Keratinocyte (primary cell): ENCODE results near the gene INPP5A. TPM values are rescaled to one million over a fixed set of nuclear protein-coding genes. Genes with fewer than 3 reads are reported as not detected.

Experiments
- DNase-seq: peaks from one replicate; pipeline ENCODE4 v3.0.0-alpha.2; 2011; ENCODE audit warnings: low read depth, missing footprints, low spot score
- FAIRE-seq: peaks from 2 replicates; lab custom pipeline; 2011; peaks lifted over from hg19 to GRCh38; lab: Jason Lieb, UNC
- H2AFZ ChIP-seq: 2 replicates; pipeline ENCODE4 v1.6.0; 2012; ENCODE audit warnings: low read length, control low read depth, inconsistent platforms; ENCODE audit not compliant: control insufficient read depth
- H3K27ac ChIP-seq: 2 replicates; pipeline ENCODE4 v1.5.1; 2011; ENCODE audit warnings: low read length; ENCODE audit not compliant: control insufficient read depth, insufficient read depth
- H3K27me3 ChIP-seq: 3 replicates; pipeline ENCODE4 v1.6.0; 2011; ENCODE audit warnings: low read length; ENCODE audit not compliant: control insufficient read depth, insufficient read depth; ENCODE audit errors: extremely low read depth
- H3K36me3 ChIP-seq, 2 experiments: 2 replicates in 1 of 2; 3 replicates in 1 of 2; pipeline ENCODE4 v1.5.1; 2011; ENCODE audit warnings: low read length in 2 of 2, mild to moderate bottlenecking in 1 of 2; ENCODE audit not compliant: control insufficient read depth in 2 of 2, insufficient read depth in 2 of 2; ENCODE audit errors: extremely low read depth in 1 of 2
- H3K4me1 ChIP-seq: 3 replicates; pipeline ENCODE4 v1.5.1; 2011; ENCODE audit warnings: low read length; ENCODE audit not compliant: control insufficient read depth, insufficient read depth; ENCODE audit errors: extremely low read depth
- H3K4me2 ChIP-seq: 3 replicates; pipeline ENCODE4 v1.6.0; 2011; ENCODE audit warnings: low read depth, low read length; ENCODE audit not compliant: control insufficient read depth, insufficient read depth; ENCODE audit errors: extremely low read depth
- H3K4me3 ChIP-seq, 3 experiments: fragments of 200-600 bp in 1 of 3; sonication (generic) in 1 of 3; 2 replicates in 2 of 3; 3 replicates in 1 of 3; pipeline ENCODE4 v1.5.1; 2011 to 2016; ENCODE audit warnings: low read length in 3 of 3, mild to moderate bottlenecking in 3 of 3, control low read depth in 2 of 3, inconsistent platforms in 1 of 3, low read depth in 1 of 3, mixed read lengths in 1 of 3, mixed run types in 1 of 3, moderate library complexity in 1 of 3; ENCODE audit not compliant: control insufficient read depth in 2 of 3, insufficient read depth in 2 of 3; ENCODE audit errors: extremely low read depth in 1 of 3
- H3K79me2 ChIP-seq: 2 replicates; pipeline ENCODE4 v1.6.0; 2012; ENCODE audit warnings: low read length; ENCODE audit not compliant: control insufficient read depth, insufficient read depth
- H3K9ac ChIP-seq: 3 replicates; pipeline ENCODE4 v1.6.0; 2011; ENCODE audit warnings: low read length; ENCODE audit not compliant: control insufficient read depth, insufficient read depth; ENCODE audit errors: extremely low read depth
- H3K9me1 ChIP-seq: 3 replicates; pipeline ENCODE4 v1.6.0; 2011; ENCODE audit warnings: low read length; ENCODE audit not compliant: control insufficient read depth, insufficient read depth; ENCODE audit errors: extremely low read depth
- H3K9me3 ChIP-seq: 2 replicates; pipeline ENCODE4 v1.5.1; 2012; ENCODE audit warnings: low read depth, low read length; ENCODE audit not compliant: control insufficient read depth
- H4K20me1 ChIP-seq: 3 replicates; pipeline ENCODE4 v1.6.0; 2011; ENCODE audit warnings: low read length; ENCODE audit not compliant: control insufficient read depth, insufficient read depth; ENCODE audit errors: extremely low read depth
- CTCF ChIP-seq, 3 experiments: IDR thresholded peaks in 1 of 3; conservative IDR thresholded peaks in 1 of 3; optimal IDR thresholded peaks in 1 of 3; 2 replicates in 2 of 3; 3 replicates in 1 of 3; pipeline versions ENCODE3 to v1.5.1; 2011; ENCODE audit warnings: low read length in 3 of 3, mild to moderate bottlenecking in 3 of 3, moderate library complexity in 2 of 3, control low read depth in 1 of 3, inconsistent platforms in 1 of 3; ENCODE audit not compliant: insufficient read depth in 2 of 3; ENCODE audit errors: extremely low read depth in 1 of 3
- EZH2 ChIP-seq: IDR thresholded peaks from one replicate; pipeline ENCODE4 v1.6.1; 2012; ENCODE audit warnings: inconsistent platforms, mild to moderate bottlenecking, low read length, moderate library complexity
- dilution Hi-C: fragments of 300-500 bp; cut with MboI; formaldehyde crosslinking; loops from one replicate; pipeline ENCODE4 v1.7.0; 2020; ENCODE audit warnings: low sequenced_read_pairs; ENCODE audit not compliant: extremely low pct_ligation_motif_present
- polyA plus RNA-seq, 5 experiments: library from polyadenylated mRNA; depleted of rRNA in 3 of 5; stranded (reverse) in 3 of 5; stranded (forward) in 1 of 5; unstranded in 1 of 5; fragments of >200 nt; gene quantifications; 1 replicate in 1 of 5; 2 replicates in 3 of 5; 3 replicates in 1 of 5; pipeline versions ENCODE4 v1.2.1 to v1.2.3, GENCODE V29; 2011 to 2012; ENCODE audit warnings: missing spikeins in 2 of 5, low read depth in 1 of 5, low replicate concordance in 1 of 5

INPP5A gene
- polyA plus RNA-seq, 1 donor (not counting 4 experiments of a cell fraction or from before 2014, with no cell fraction given), result 11.2 TPM

GRCh38 chr10:132638130-132638515, 100.5 kb downstream of the INPP5A start:
- FAIRE-seq, result no peak

GRCh38 chr10:132639470-132639869, 101.9 kb downstream of the INPP5A start:
- TF ChIP-seq CTCF (optimal IDR thresholded peaks at IDR 0.05 in 1 of 3, IDR thresholded peaks at IDR 0.05 in 1 of 3, conservative IDR thresholded peaks at IDR 0.05 in 1 of 3; ENCODE audit: extremely low read depth in 1 of 3, insufficient read depth in 2 of 3, low read length in 3 of 3) (no peak), EZH2 (no peak)
- FAIRE-seq (peak; percentile 63), DNase-seq (no peak)
- no peak overlapping the region for H2AFZ ChIP-seq
- no peaks in the 10 kb centered on the region for H3K9me1 ChIP-seq
- H4K20me1 ChIP-seq, result no peaks in the 10 kb centered on the region
- peaks cover 5% of the 10 kb centered on the region for H3K4me1 ChIP-seq
- H3K4me3 ChIP-seq, result no peak overlapping the region
- dilution Hi-C loops, result no loop called here
- H3K27ac ChIP-seq, result no peak overlapping the region
- H3K79me2 ChIP-seq, result no peaks in the 10 kb centered on the region
- H3K9me3 ChIP-seq, result no peaks in the 10 kb centered on the region
- H3K9ac ChIP-seq, result no peak overlapping the region
- H3K4me2 ChIP-seq, result no peak overlapping the region
- no peaks in the 10 kb centered on the region for H3K27me3 ChIP-seq
- no peaks in the 10 kb centered on the region for H3K36me3 ChIP-seq

More at GRCh38 chr10:132638130-132638515, 100.5 kb downstream of the INPP5A start:
- DNase-seq, result no peak
- H3K79me2 ChIP-seq, result no peaks in the 10 kb centered on the region
- H3K27me3 ChIP-seq, result no peaks in the 10 kb centered on the region
- H3K9ac ChIP-seq, result no peak overlapping the region
- H3K9me1 ChIP-seq, result no peaks in the 10 kb centered on the region
- H3K36me3 ChIP-seq, result no peaks in the 10 kb centered on the region
- TF ChIP-seq EZH2 (no peak), CTCF (optimal IDR thresholded peaks at IDR 0.05 in 1 of 3, IDR thresholded peaks at IDR 0.05 in 1 of 3, conservative IDR thresholded peaks at IDR 0.05 in 1 of 3; ENCODE audit: extremely low read depth in 1 of 3, insufficient read depth in 2 of 3, low read length in 3 of 3) (no peak)
- H3K4me1 ChIP-seq, result peaks cover 8% of the 10 kb centered on the region
- no peak overlapping the region for H3K27ac ChIP-seq
- no peak overlapping the region for H2AFZ ChIP-seq
- no peak overlapping the region for H3K4me2 ChIP-seq
- dilution Hi-C loops, result no loop called here
- no peaks in the 10 kb centered on the region for H3K9me3 ChIP-seq
- no peak overlapping the region for H3K4me3 ChIP-seq
- peaks cover 3% of the 10 kb centered on the region for H4K20me1 ChIP-seq
